Liver (tissue), 9 donors: Measurements from ENCODE around the gene MAP3K9. TPM values are rescaled to one million over a fixed set of nuclear protein-coding genes. Genes with fewer than 3 reads are reported as not detected.

Source experiments
- DNase-seq: peaks from one replicate; pipeline ENCODE4 v3.0.0-alpha.2; 2017; ENCODE audit warnings: low spot score
- H3K27ac ChIP-seq, 2 donors: one replicate each; pipeline ENCODE4 v1.7.0; 2013; ENCODE audit warnings: inconsistent platforms in 2 of 2, low read length in 2 of 2, control low read depth in 1 of 2, low read depth in 1 of 2, mild to moderate bottlenecking in 1 of 2
- H3K27me3 ChIP-seq, 4 donors: one replicate each; pipeline versions ENCODE4 v1.6.1 to v1.7.0; 2013; ENCODE audit warnings: low read length in 3 of 4, inconsistent platforms in 1 of 4, mild to moderate bottlenecking in 1 of 4, moderate library complexity in 1 of 4; ENCODE audit not compliant: control insufficient read depth in 4 of 4, insufficient read depth in 4 of 4
- H3K36me3 ChIP-seq, 4 donors: one replicate each; pipeline versions ENCODE4 v1.6.1 to v1.7.0; 2013; ENCODE audit warnings: low read length in 3 of 4, mild to moderate bottlenecking in 3 of 4, low read depth in 1 of 4, moderate library complexity in 1 of 4; ENCODE audit not compliant: control insufficient read depth in 4 of 4, insufficient read depth in 3 of 4
- H3K4me1 ChIP-seq, 4 donors: one replicate each; pipeline versions ENCODE4 v1.6.1 to v1.7.0; 2013; ENCODE audit warnings: low read length in 3 of 4, mild to moderate bottlenecking in 3 of 4, moderate library complexity in 1 of 4; ENCODE audit not compliant: control insufficient read depth in 4 of 4, insufficient read depth in 4 of 4
- H3K4me3 ChIP-seq, 3 donors: one replicate each; pipeline versions ENCODE4 v1.6.1 to v1.7.0; 2013; ENCODE audit warnings: low read length in 3 of 3, control low read depth in 1 of 3, low read depth in 1 of 3, mild to moderate bottlenecking in 1 of 3
- H3K9ac ChIP-seq, 2 donors: one replicate each; pipeline ENCODE4 v1.7.0; 2013; ENCODE audit warnings: low read length in 2 of 2, mild to moderate bottlenecking in 2 of 2, moderate library complexity in 2 of 2, control low read depth in 1 of 2, low read depth in 1 of 2
- H3K9me3 ChIP-seq, 4 donors: one replicate each; pipeline versions ENCODE4 v1.6.1 to v1.7.0; 2013; ENCODE audit warnings: low read length in 3 of 4; ENCODE audit not compliant: control insufficient read depth in 4 of 4
- ATF3 ChIP-seq: IDR thresholded peaks from 2 replicates; pipeline ENCODE4 v1.6.1; 2016; ENCODE audit warnings: antibody characterized with exemption
- CTCF ChIP-seq: fragments of 150-350 bp; IDR thresholded peaks from 2 replicates; pipeline ENCODE4 v1.5.1; 2017; ENCODE audit warnings: improper control_type of control experiment, low read depth, low read length; ENCODE audit not compliant: missing input control
- FOXA2 ChIP-seq: IDR thresholded peaks from 2 replicates; pipeline ENCODE4 v1.6.1; 2016; ENCODE audit warnings: antibody characterized with exemption
- GABPA ChIP-seq, 2 donors: IDR thresholded peaks in 1 of 2; conservative IDR thresholded peaks in 1 of 2; 2 replicates each; pipeline ENCODE4 v1.6.1; 2016; ENCODE audit warnings: antibody characterized with exemption in 2 of 2, mild to moderate bottlenecking in 1 of 2, moderate library complexity in 1 of 2
- HNF4A ChIP-seq, 2 donors: conservative IDR thresholded peaks; 2 replicates each; pipeline ENCODE4 v1.6.1; 2016; ENCODE audit warnings: antibody characterized with exemption in 2 of 2, mild to moderate bottlenecking in 2 of 2
- HNF4G ChIP-seq: IDR thresholded peaks from 2 replicates; pipeline ENCODE4 v1.6.1; 2016; ENCODE audit warnings: antibody characterized with exemption
- JUND ChIP-seq, 2 donors: IDR thresholded peaks; 2 replicates each; pipeline ENCODE4 v1.6.1; 2016; ENCODE audit warnings: antibody characterized with exemption in 2 of 2
- MAX ChIP-seq: IDR thresholded peaks from 2 replicates; pipeline ENCODE4 v1.6.1; 2016; ENCODE audit warnings: antibody characterized with exemption
- RAD21 ChIP-seq, 2 donors: IDR thresholded peaks; 2 replicates each; pipeline ENCODE4 v1.6.1; 2016; ENCODE audit warnings: antibody characterized with exemption in 2 of 2, mild to moderate bottlenecking in 2 of 2
- REST ChIP-seq: IDR thresholded peaks from 2 replicates; pipeline ENCODE4 v1.6.1; 2016; ENCODE audit warnings: antibody characterized with exemption, mild to moderate bottlenecking
- SP1 ChIP-seq: IDR thresholded peaks from 2 replicates; pipeline ENCODE4 v1.6.1; 2018; ENCODE audit warnings: antibody characterized with exemption, mild to moderate bottlenecking
- TAF1 ChIP-seq: conservative IDR thresholded peaks from 2 replicates; pipeline ENCODE4 v1.6.1; 2016; ENCODE audit warnings: antibody characterized with exemption, mild to moderate bottlenecking
- ZBTB33 ChIP-seq: IDR thresholded peaks from 2 replicates; pipeline ENCODE4 v1.6.1; 2016; ENCODE audit warnings: antibody characterized with exemption
- WGBS: extraction: QIAGEN DNeasy Blood & Tissue Kit; methylation state at CpG from one replicate; pipeline ENCODE4 v1.1.7; 2013; 5-methylcytosine and 5-hydroxymethylcytosine counted together
- polyA plus RNA-seq, 2 donors: library from polyadenylated mRNA; stranded (reverse) in 1 of 2; unstranded in 1 of 2; fragments of 200-250 nt in 1 of 2; fragments of >200 nt in 1 of 2; fragmentation: Nextera tagmentation in 1 of 2; extraction: Ambion mirVana in 1 of 2; gene quantifications; one replicate each; pipeline versions ENCODE4 v1.2.1 to v1.2.3, GENCODE V29; 2013 to 2015
- total RNA-seq, 2 donors: library from RNA; depleted of rRNA; stranded (reverse); fragments of >200 nt; gene quantifications; one replicate each; pipeline ENCODE4 v1.2.3, GENCODE V29; 2014
- donor health status: healthy.
- donor health status: healthy.
- donor health status: healthy.
- donor health status: healthy.
- donor health status: healthy.

MAP3K9 gene
- total and polyA plus RNA-seq, 4 donors: 0.65 to 5.2 (median 0.80) TPM

GRCh38 chr14:70677341-70677740 lies 132.0 kb downstream of the MAP3K9 start:
- no peak for DNase-seq
- H3K36me3 ChIP-seq: no peaks in the 10 kb centered on the region
- H3K9ac ChIP-seq: no peak overlapping the region

More at GRCh38 chr14:70677341-70677740, 132.0 kb downstream of the MAP3K9 start:
- 91% methylated on average over 6 of the region's 6 CpGs for WGBS
- H3K27me3 ChIP-seq: no peaks in the 10 kb centered on the region
- no peak overlapping the region for H3K4me3 ChIP-seq
- TF ChIP-seq ZBTB33: no peak
- TF ChIP-seq SP1: no peak
- TF ChIP-seq CTCF: no peak
- TF ChIP-seq FOXA2: no peak
- no peak for TF ChIP-seq ATF3
- TF ChIP-seq RAD21 (IDR thresholded peaks at IDR 0.05): no peak
- no peak for TF ChIP-seq REST
- no peak for TF ChIP-seq GABPA (IDR thresholded peaks at IDR 0.05 in 1 of 2, conservative IDR thresholded peaks at IDR 0.05 in 1 of 2)
- TF ChIP-seq MAX: no peak
- TF ChIP-seq TAF1: no peak
- no peak for TF ChIP-seq HNF4G
- TF ChIP-seq JUND (IDR thresholded peaks at IDR 0.05): no peak
- no peak for TF ChIP-seq HNF4A (conservative IDR thresholded peaks at IDR 0.05)
- no peaks in the 10 kb centered on the region for H3K4me1 ChIP-seq
- H3K9me3 ChIP-seq: no peaks in the 10 kb centered on the region
- no peak overlapping the region for H3K27ac ChIP-seq

Other genes with a start within 250 kb of the MAP3K9 start
- 10 to 100 TPM; 13.9 to 21.3 TPM for gene MED6, start 208.9 kb downstream of the MAP3K9 start, total RNA-seq
- 10 to 100 TPM; 10.4 to 16.6 TPM for gene MED6, start 208.9 kb downstream of the MAP3K9 start, polyA plus RNA-seq
- under 1 TPM; 0.09 to 0.59 TPM for gene TTC9, start 167.6 kb downstream of the MAP3K9 start, total RNA-seq
- under 1 TPM; 0.31 to 0.98 TPM for gene TTC9, start 167.6 kb downstream of the MAP3K9 start, polyA plus RNA-seq
- 10 to 100 TPM; 29.5 to 41.2 TPM for gene PCNX1, start 97.9 kb upstream of the MAP3K9 start, total RNA-seq
- gene PCNX1, start 97.9 kb upstream of the MAP3K9 start, polyA plus RNA-seq: 1 to 10 TPM; 5.7 to 7.0 TPM